ENCODE data around the gene KCNE4. TPM values are rescaled to one million over a fixed set of nuclear protein-coding genes. Genes with fewer than 3 reads are reported as not detected.

The KCNE4 gene
- total RNA-seq, 1 donor from 2014 or later: 0.27 TPM

DNA sequence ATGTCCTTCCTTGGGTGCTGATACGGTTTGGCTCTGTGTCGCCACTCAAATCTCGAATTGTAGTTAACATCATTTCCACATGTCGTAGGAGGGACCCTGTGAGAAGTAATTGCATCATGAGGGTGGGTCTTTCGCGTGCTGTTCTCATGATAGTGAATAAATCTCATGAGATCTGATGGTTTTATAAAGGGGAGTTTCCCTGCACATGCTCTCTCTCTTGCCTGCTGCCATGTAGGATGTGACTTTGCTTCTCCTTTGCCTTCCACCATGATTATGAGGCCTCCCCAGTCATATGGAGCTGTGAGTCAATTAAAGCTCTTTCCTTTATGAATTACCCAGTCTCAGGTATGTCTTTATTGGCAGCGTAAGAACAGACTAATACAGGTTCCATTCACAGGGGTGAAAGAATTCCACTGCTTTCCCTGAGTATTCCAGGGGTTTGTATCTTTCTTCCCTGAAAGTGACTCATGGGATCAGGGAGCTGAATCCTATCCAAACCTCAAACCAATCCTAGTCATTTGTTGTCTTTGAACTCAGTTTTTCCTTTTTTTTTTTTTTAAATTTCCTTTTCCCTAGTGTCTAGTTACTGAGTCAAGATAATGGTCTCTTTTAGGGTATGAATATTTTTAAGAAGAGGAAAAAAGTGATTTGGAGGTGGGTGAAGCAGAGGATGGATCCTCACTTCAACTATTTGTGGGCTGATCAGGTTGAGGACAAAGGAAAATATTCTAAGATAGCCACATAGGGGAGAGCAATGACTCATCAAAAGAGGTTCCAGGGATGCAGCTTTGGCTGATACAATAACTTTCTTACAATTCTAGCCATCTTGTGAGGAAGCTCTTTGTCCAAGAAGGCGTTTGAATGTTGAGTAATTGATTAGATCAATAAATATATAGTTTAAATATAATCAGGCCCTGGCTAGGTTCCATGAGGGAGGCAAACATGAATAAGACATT is 19.5 kb upstream of the KCNE4 start:
- peaks cover 9% of the 10 kb centered on the region for H3K4me1 Mint-ChIP-seq (ENCODE audit: low read depth, unreplicated experiment)
- peaks cover 2% of the 10 kb centered on the region for H3K36me3 Mint-ChIP-seq (ENCODE audit: low read depth, unreplicated experiment)
- no peak overlapping the region for H2AFZ ChIP-seq (ENCODE audit: low read depth, low read length)
- H3K27me3 ChIP-seq (ENCODE audit: insufficient read depth, low read length): no peaks in the 10 kb centered on the region
- no peaks in the 10 kb centered on the region for H3K4me1 ChIP-seq (ENCODE audit: insufficient read depth, low read length)
- no peaks in the 10 kb centered on the region for H3K79me2 ChIP-seq (ENCODE audit: insufficient read depth, low read length)
- no peaks in the 10 kb centered on the region for H4K20me1 ChIP-seq (ENCODE audit: insufficient read depth, low read length)
- peaks cover 23% of the 10 kb centered on the region for H3K9me3 Mint-ChIP-seq (ENCODE audit: unreplicated experiment)
- H3K4me2 ChIP-seq (ENCODE audit: low read length): no peak overlapping the region
- no peak overlapping the region for H3K4me3 Mint-ChIP-seq (ENCODE audit: unreplicated experiment)
- DNase-seq (ENCODE audit: low read depth): peak; percentile 76
- H3K27ac ChIP-seq (ENCODE audit: low read depth, low read length): peak overlapping the region; percentile 44
- H3K9ac ChIP-seq (ENCODE audit: low read length): no peak overlapping the region
- no peak for FAIRE-seq
- H3K36me3 ChIP-seq (ENCODE audit: insufficient read depth, low read length): no peaks in the 10 kb centered on the region
- H3K9me3 ChIP-seq (ENCODE audit: insufficient read depth, low read depth, low read length): peaks cover 9% of the 10 kb centered on the region
- H3K27ac Mint-ChIP-seq (ENCODE audit: unreplicated experiment): no peak overlapping the region
- H3K27me3 Mint-ChIP-seq (ENCODE audit: low read depth, unreplicated experiment): no peaks in the 10 kb centered on the region
- H3K4me3 ChIP-seq (ENCODE audit: insufficient read depth, low read depth, low read length): no peak overlapping the region
- TF ChIP-seq EZH2 (IDR thresholded peaks at IDR 0.05; ENCODE audit: insufficient read depth, low read length): no peak
- TF ChIP-seq, protein P1, sequence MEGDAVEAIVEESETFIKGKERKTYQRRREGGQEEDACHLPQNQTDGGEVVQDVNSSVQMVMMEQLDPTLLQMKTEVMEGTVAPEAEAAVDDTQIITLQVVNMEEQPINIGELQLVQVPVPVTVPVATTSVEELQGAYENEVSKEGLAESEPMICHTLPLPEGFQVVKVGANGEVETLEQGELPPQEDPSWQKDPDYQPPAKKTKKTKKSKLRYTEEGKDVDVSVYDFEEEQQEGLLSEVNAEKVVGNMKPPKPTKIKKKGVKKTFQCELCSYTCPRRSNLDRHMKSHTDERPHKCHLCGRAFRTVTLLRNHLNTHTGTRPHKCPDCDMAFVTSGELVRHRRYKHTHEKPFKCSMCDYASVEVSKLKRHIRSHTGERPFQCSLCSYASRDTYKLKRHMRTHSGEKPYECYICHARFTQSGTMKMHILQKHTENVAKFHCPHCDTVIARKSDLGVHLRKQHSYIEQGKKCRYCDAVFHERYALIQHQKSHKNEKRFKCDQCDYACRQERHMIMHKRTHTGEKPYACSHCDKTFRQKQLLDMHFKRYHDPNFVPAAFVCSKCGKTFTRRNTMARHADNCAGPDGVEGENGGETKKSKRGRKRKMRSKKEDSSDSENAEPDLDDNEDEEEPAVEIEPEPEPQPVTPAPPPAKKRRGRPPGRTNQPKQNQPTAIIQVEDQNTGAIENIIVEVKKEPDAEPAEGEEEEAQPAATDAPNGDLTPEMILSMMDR (IDR thresholded peaks at IDR 0.05; ENCODE audit: insufficient read depth, low read depth, low read length): no peak

DNA sequence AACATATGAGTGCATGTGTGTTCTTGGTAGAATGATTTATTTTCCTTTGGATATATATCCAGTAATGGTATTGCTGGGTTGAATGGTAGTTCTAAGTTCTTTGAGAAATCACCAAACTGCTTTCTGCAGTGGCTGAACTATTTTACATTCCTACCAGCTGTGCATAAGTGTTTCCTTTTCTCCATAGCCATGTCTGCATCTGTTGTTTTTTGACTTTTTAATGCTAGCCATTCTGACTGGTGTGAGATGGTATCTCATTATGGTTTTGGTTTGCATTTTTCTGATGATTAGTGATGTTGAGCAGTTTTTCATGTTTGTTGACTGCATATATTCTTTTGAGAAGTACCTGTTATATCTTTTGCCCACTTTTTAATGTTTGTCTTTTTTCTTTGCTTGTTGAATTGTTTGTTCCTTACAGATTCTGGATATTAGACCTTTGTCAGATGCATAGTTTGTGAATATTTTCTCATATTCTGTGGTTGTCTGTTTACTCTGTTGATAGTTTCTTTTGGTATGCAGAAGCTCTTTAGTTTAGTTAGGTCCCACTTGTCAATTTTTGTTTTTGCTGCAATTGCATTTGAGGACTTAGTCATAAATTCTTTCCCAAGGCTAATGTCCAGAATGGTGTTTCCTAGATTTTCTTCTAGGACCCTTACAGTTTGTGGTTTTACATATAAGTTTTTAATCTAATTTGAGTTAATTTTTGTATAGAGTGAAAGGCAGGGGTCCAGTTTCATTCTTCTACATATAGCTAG is 17.6 kb upstream of the KCNE4 start:
- Histone ChIP-seq H3K4me1 (ENCODE audit: insufficient read depth, low read length) (no peaks in the 10 kb centered on the region), H3K9me3 (ENCODE audit: insufficient read depth, low read depth, low read length) (peaks cover 9% of the 10 kb centered on the region), H3K79me2 (ENCODE audit: insufficient read depth, low read length) (no peaks in the 10 kb centered on the region), H4K20me1 (ENCODE audit: insufficient read depth, low read length) (no peaks in the 10 kb centered on the region), H3K36me3 (ENCODE audit: insufficient read depth, low read length) (no peaks in the 10 kb centered on the region), H3K4me2 (ENCODE audit: low read length) (no peak overlapping the region), H3K27me3 (ENCODE audit: insufficient read depth, low read length) (no peaks in the 10 kb centered on the region), H2AFZ (ENCODE audit: low read depth, low read length) (no peak overlapping the region), H3K27ac (ENCODE audit: low read depth, low read length) (no peak overlapping the region), H3K9ac (ENCODE audit: low read length) (no peak overlapping the region), H3K4me3 (ENCODE audit: insufficient read depth, low read depth, low read length) (no peak overlapping the region)
- peaks cover 23% of the 10 kb centered on the region for H3K9me3 Mint-ChIP-seq (ENCODE audit: unreplicated experiment)
- H3K27ac Mint-ChIP-seq (ENCODE audit: unreplicated experiment): peak overlapping the region; percentile 1
- peaks cover 2% of the 10 kb centered on the region for H3K36me3 Mint-ChIP-seq (ENCODE audit: low read depth, unreplicated experiment)
- H3K27me3 Mint-ChIP-seq (ENCODE audit: low read depth, unreplicated experiment): no peaks in the 10 kb centered on the region
- peak; percentile 16 for DNase-seq (ENCODE audit: low read depth)
- no peak overlapping the region for H3K4me3 Mint-ChIP-seq (ENCODE audit: unreplicated experiment)
- peaks cover 12% of the 10 kb centered on the region for H3K4me1 Mint-ChIP-seq (ENCODE audit: low read depth, unreplicated experiment)
- no peak for TF ChIP-seq EZH2 (IDR thresholded peaks at IDR 0.05; ENCODE audit: insufficient read depth, low read length)
- TF ChIP-seq, protein P1 (IDR thresholded peaks at IDR 0.05; ENCODE audit: insufficient read depth, low read depth, low read length): no peak
- FAIRE-seq: no peak
